Prostate gland (tissue), 2 donors: ENCODE results near the gene GATB. TPM values are rescaled to one million over a fixed set of nuclear protein-coding genes. Genes with fewer than 3 reads are reported as not detected.

Experiments used
- DNase-seq: peaks from one replicate; pipeline ENCODE4 v3.0.0-alpha.2; 2019; ENCODE audit warnings: low spot score
- H3K27ac ChIP-seq, 2 donors: fragments of 200-600 bp; sonication (generic); 2 replicates each; pipeline ENCODE4 v1.5.1; 2017 to 2019
- H3K27me3 ChIP-seq: fragments of 200-600 bp; sonication (generic); replicated peaks from 2 replicates; pipeline ENCODE4 v1.5.1; 2019; ENCODE audit not compliant: insufficient read depth
- H3K36me3 ChIP-seq, 2 donors: fragments of 200-600 bp; sonication (generic); 1 replicate in 1 of 2; 2 replicates in 1 of 2; pipeline versions ENCODE4 v1.5.1 to v1.8.1; 2017 to 2019
- H3K4me1 ChIP-seq: fragments of 200-600 bp; sonication (generic); replicated peaks from 2 replicates; pipeline ENCODE4 v1.5.1; 2019
- H3K4me3 ChIP-seq, 2 donors: fragments of 200-600 bp; sonication (generic); 2 replicates each; pipeline ENCODE4 v1.5.1; 2017 to 2019
- H3K9me3 ChIP-seq: fragments of 200-600 bp; sonication (generic); 2 replicates; pipeline ENCODE4 v1.5.1; 2017
- POLR2A ChIP-seq: fragments of 450-650 bp; IDR thresholded peaks from one replicate; pipeline ENCODE4 v1.6.1; 2016; ENCODE audit warnings: antibody characterized with exemption, mild to moderate bottlenecking
- POLR2AphosphoS5 ChIP-seq: sonication (generic); formaldehyde crosslinking; IDR thresholded peaks from one replicate; pipeline ENCODE4 v1.6.1; 2017; ENCODE audit warnings: antibody characterized with exemption
- WGBS: methylation state at CpG from one replicate; pipeline ENCODE4 v1.1.5; 2018; 5-methylcytosine and 5-hydroxymethylcytosine counted together
- intact Hi-C: fragments of 100-400 bp; cut with DNase I; formaldehyde crosslinking; loops from one replicate; pipeline ENCODE4 v1.14.2; 2022
- total RNA-seq, 2 donors: library from RNA; depleted of rRNA; stranded (reverse); fragments of >200 nt; gene quantifications; one replicate each; pipeline ENCODE4 v1.1.0, GENCODE V29; 2016
- TF ChIP-seq, protein P1 (sequence below), 4 experiments: fragments of 200-600 bp in 2 of 4; fragments of 450-650 bp in 2 of 4; sonication (generic) in 2 of 4; IDR thresholded peaks; 1 replicate in 3 of 4; 2 replicates in 1 of 4; pipeline ENCODE4 v1.5.1; 2016 to 2019; ENCODE audit warnings: antibody characterized with exemption in 4 of 4, mild to moderate bottlenecking in 2 of 4, moderate library complexity in 2 of 4

The GATB gene
- total RNA-seq, 2 donors from 2014 or later, result 15.8 to 38.7 TPM

- Histone ChIP-seq H3K9me3 (no peaks in the 10 kb centered on the region), H3K36me3 (peaks cover 0 to 3% of the 10 kb centered on the region in 2 donors), H3K27me3 (no peaks in the 10 kb centered on the region), H3K27ac (no peak overlapping the region), H3K4me3 (no peak overlapping the region), H3K4me1 (no peaks in the 10 kb centered on the region)
- intact Hi-C loops, result no loop called here
- TF ChIP-seq POLR2A (no peak), POLR2AphosphoS5 (no peak)
- TF ChIP-seq, protein P1, sequence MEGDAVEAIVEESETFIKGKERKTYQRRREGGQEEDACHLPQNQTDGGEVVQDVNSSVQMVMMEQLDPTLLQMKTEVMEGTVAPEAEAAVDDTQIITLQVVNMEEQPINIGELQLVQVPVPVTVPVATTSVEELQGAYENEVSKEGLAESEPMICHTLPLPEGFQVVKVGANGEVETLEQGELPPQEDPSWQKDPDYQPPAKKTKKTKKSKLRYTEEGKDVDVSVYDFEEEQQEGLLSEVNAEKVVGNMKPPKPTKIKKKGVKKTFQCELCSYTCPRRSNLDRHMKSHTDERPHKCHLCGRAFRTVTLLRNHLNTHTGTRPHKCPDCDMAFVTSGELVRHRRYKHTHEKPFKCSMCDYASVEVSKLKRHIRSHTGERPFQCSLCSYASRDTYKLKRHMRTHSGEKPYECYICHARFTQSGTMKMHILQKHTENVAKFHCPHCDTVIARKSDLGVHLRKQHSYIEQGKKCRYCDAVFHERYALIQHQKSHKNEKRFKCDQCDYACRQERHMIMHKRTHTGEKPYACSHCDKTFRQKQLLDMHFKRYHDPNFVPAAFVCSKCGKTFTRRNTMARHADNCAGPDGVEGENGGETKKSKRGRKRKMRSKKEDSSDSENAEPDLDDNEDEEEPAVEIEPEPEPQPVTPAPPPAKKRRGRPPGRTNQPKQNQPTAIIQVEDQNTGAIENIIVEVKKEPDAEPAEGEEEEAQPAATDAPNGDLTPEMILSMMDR (IDR thresholded peaks at IDR 0.05), result no peak
- DNase-seq, result no peak
- 96% methylated on average over 5 of the region's 5 CpGs for WGBS
Measured at GRCh38 chr4:151753056-151753455, 7.8 kb downstream of the GATB start.

DNA sequence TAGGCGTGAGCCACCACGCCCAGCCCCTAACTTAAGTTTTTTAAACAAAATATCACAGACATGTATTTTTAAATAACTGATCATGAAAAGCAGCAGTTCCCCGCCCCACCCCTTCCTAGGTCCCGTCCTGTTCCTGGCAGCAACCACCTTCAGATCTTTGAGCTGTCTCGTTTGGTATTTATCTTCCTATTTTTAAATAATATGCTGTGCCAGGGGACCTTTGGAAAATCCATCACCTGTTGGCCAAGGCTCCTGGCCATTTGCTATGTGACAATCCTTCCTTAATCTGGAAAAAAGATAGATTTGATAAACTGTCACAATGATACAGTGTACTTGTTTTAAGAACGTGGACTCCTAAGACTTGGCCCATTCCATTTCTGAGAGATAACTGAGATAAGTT is 10.7 kb downstream of the GATB start:
- no peaks in the 10 kb centered on the region for H3K4me1 ChIP-seq
- intact Hi-C loops, result no loop called here
- no peak overlapping the region for H3K27ac ChIP-seq
- peaks cover 0 to 3% of the 10 kb centered on the region in 2 donors for H3K36me3 ChIP-seq
- no peak overlapping the region for H3K4me3 ChIP-seq
- no peak for TF ChIP-seq POLR2AphosphoS5
- TF ChIP-seq POLR2A, result no peak
- TF ChIP-seq, protein P1 (IDR thresholded peaks at IDR 0.05), result no peak
- no peaks in the 10 kb centered on the region for H3K27me3 ChIP-seq
- 68% methylated on average over 6 of the region's 6 CpGs for WGBS
- H3K9me3 ChIP-seq, result no peaks in the 10 kb centered on the region
- DNase-seq, result no peak

- Histone ChIP-seq H3K4me3 (no peak overlapping the region), H3K36me3 (no peaks in the 10 kb centered on the region), H3K27ac (no peak overlapping the region), H3K9me3 (no peaks in the 10 kb centered on the region), H3K4me1 (no peaks in the 10 kb centered on the region), H3K27me3 (no peaks in the 10 kb centered on the region)
- TF ChIP-seq POLR2AphosphoS5, result no peak
- TF ChIP-seq, protein P1 (IDR thresholded peaks at IDR 0.05), result no peak
- no peak for TF ChIP-seq POLR2A
- WGBS, result 67% methylated on average over 5 of the region's 5 CpGs
- DNase-seq, result no peak
- intact Hi-C loops, result no loop called here
Measured at GRCh38 chr4:151745481-151746231, 15.2 kb downstream of the GATB start.

DNA sequence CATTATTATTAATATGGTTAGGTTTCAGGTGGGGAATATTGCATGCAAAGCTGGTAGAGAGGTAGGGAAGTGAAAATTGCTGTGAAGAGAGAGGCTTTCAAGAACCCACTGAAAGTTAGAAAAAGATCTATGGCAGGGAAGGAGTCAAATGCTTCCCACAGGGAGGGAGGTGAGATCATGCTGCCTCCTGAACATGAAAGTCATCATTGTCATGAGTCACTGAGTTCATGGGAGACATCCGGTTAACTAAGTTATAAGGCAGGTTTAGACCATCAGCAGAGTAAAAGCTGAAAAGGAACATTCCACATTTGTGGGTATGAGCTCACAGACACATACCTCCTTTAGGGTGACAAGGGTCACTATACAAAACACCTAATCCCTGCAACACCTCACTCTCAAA is 16.2 kb downstream of the GATB start:
- TF ChIP-seq, protein P1 (IDR thresholded peaks at IDR 0.05), result no peak
- TF ChIP-seq POLR2AphosphoS5 (no peak), POLR2A (no peak)
- intact Hi-C loops, result no loop called here
- 61% methylated on average over 1 of the region's 1 CpG for WGBS
- Histone ChIP-seq H3K36me3 (no peaks in the 10 kb centered on the region), H3K27ac (no peak overlapping the region), H3K4me3 (no peak overlapping the region), H3K9me3 (no peaks in the 10 kb centered on the region), H3K4me1 (no peaks in the 10 kb centered on the region), H3K27me3 (no peaks in the 10 kb centered on the region)
- no peak for DNase-seq

DNA sequence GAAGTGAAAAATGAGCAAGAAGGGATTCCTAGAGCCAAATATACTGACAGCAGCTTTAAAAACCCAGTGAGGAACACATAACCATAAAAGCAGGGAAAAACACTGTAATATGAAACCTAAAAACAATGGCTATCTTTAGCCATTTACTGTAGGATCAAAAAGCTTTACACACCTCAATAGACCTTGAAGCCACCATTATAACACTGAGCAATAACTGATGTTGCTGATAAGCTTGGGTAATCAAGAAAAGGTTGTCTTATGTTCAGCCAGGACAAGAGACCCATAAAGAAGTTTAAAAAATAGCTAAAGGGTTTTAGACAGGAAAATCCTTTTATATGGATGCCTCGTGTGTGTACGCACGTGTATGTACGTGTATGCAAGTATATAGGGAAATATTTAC is 16.9 kb downstream of the GATB start:
- TF ChIP-seq POLR2AphosphoS5 (no peak), POLR2A (no peak)
- TF ChIP-seq, protein P1 (IDR thresholded peaks at IDR 0.05), result no peak
- Histone ChIP-seq H3K27me3 (no peaks in the 10 kb centered on the region), H3K36me3 (no peaks in the 10 kb centered on the region), H3K4me3 (no peak overlapping the region), H3K27ac (no peak overlapping the region), H3K9me3 (no peaks in the 10 kb centered on the region), H3K4me1 (no peaks in the 10 kb centered on the region)
- intact Hi-C loops, result no loop called here
- DNase-seq, result no peak
- WGBS, result 76% methylated on average over 4 of the region's 4 CpGs
